Activated T-helper 17 cell treated with anti-CD3 and anti-CD28 coated beads, Interleukin-2, amount 50 U/mL, for 72 hours (primary cell): ENCODE data around the gene FHDC1. TPM values are rescaled to one million over a fixed set of nuclear protein-coding genes. Genes with fewer than 3 reads are reported as not detected.
A peak's percentile ranks its signal among the peaks of the same experiment; 100 is the strongest.

Experiments
- ATAC-seq: fragments of 150-1000 bp; cut with Tn5 transposase; replicated peaks from 2 replicates; pipeline ENCODE4 v1.10.0; 2021; ENCODE audit warnings: mild to moderate bottlenecking, moderate library complexity
- H3K27ac Mint-ChIP-seq: one replicate; pipeline ENCODE4 v1.8.0; 2022; ENCODE audit warnings: mixed read lengths
- H3K27me3 Mint-ChIP-seq: one replicate; pipeline ENCODE4 v1.8.0; 2022; ENCODE audit warnings: mixed read lengths
- H3K36me3 Mint-ChIP-seq: one replicate; pipeline ENCODE4 v1.8.0; 2022; ENCODE audit warnings: low read depth, mild to moderate bottlenecking, mixed read lengths
- H3K4me1 Mint-ChIP-seq: one replicate; pipeline ENCODE4 v1.8.0; 2022; ENCODE audit warnings: mixed read lengths
- H3K4me3 Mint-ChIP-seq: one replicate; pipeline ENCODE4 v1.8.0; 2022; ENCODE audit warnings: mild to moderate bottlenecking, mixed read lengths
- H3K9me3 Mint-ChIP-seq: one replicate; pipeline ENCODE4 v1.8.0; 2022; ENCODE audit warnings: mixed read lengths
- total RNA-seq, 2 donors: library from RNA; stranded (reverse); gene quantifications; one replicate each; pipeline ENCODE4 v1.2.3, GENCODE V29; 2022

FHDC1 gene
- total RNA-seq, 2 donors from 2014 or later: 0.32 to 0.48 TPM

GRCh38 chr4:152957437-152958171 is 21.5 kb downstream of the FHDC1 start:
- H3K27me3 Mint-ChIP-seq: peaks cover 3% of the 10 kb centered on the region
- H3K36me3 Mint-ChIP-seq: no peaks in the 10 kb centered on the region
- H3K4me1 Mint-ChIP-seq: peaks cover 5% of the 10 kb centered on the region
- no peak overlapping the region for H3K27ac Mint-ChIP-seq
- no peak for ATAC-seq
- no peaks in the 10 kb centered on the region for H3K9me3 Mint-ChIP-seq
- no peak overlapping the region for H3K4me3 Mint-ChIP-seq

GRCh38 chr4:152959080-152959479 is 23.0 kb downstream of the FHDC1 start:
- ATAC-seq: no peak
- Mint-ChIP-seq H3K4me1 (peaks cover 5% of the 10 kb centered on the region), H3K36me3 (no peaks in the 10 kb centered on the region), H3K4me3 (no peak overlapping the region), H3K27me3 (peaks cover 3% of the 10 kb centered on the region), H3K27ac (no peak overlapping the region), H3K9me3 (no peaks in the 10 kb centered on the region)

- H3K4me1 Mint-ChIP-seq: peaks cover 5% of the 10 kb centered on the region
- no peak overlapping the region for H3K27ac Mint-ChIP-seq
- peaks cover 3% of the 10 kb centered on the region for H3K27me3 Mint-ChIP-seq
- ATAC-seq: no peak
- no peaks in the 10 kb centered on the region for H3K9me3 Mint-ChIP-seq
- no peak overlapping the region for H3K4me3 Mint-ChIP-seq
- no peaks in the 10 kb centered on the region for H3K36me3 Mint-ChIP-seq
These were observed 24.0 kb downstream of the FHDC1 start for GRCh38 chr4:152960082-152960481.

- Mint-ChIP-seq H3K9me3 (no peaks in the 10 kb centered on the region), H3K27me3 (peaks cover 3% of the 10 kb centered on the region), H3K4me1 (peaks cover 5% of the 10 kb centered on the region), H3K4me3 (no peak overlapping the region), H3K27ac (no peak overlapping the region), H3K36me3 (no peaks in the 10 kb centered on the region)
- ATAC-seq: no peak
These were observed 25.1 kb downstream of the FHDC1 start for GRCh38 chr4:152961014-152961772.

- H3K4me3 Mint-ChIP-seq: no peak overlapping the region
- no peaks in the 10 kb centered on the region for H3K36me3 Mint-ChIP-seq
- H3K9me3 Mint-ChIP-seq: no peaks in the 10 kb centered on the region
- no peak overlapping the region for H3K27ac Mint-ChIP-seq
- peaks cover 5% of the 10 kb centered on the region for H3K4me1 Mint-ChIP-seq
- peaks cover 3% of the 10 kb centered on the region for H3K27me3 Mint-ChIP-seq
- ATAC-seq: no peak
These were observed 25.6 kb downstream of the FHDC1 start for GRCh38 chr4:152961773-152962115.

GRCh38 chr4:152962150-152962549 is 26.0 kb downstream of the FHDC1 start:
- no peak overlapping the region for H3K4me3 Mint-ChIP-seq
- no peaks in the 10 kb centered on the region for H3K9me3 Mint-ChIP-seq
- ATAC-seq: no peak
- peaks cover 5% of the 10 kb centered on the region for H3K4me1 Mint-ChIP-seq
- no peak overlapping the region for H3K27ac Mint-ChIP-seq
- peaks cover 3% of the 10 kb centered on the region for H3K27me3 Mint-ChIP-seq
- no peaks in the 10 kb centered on the region for H3K36me3 Mint-ChIP-seq

GRCh38 chr4:152964335-152964734 is 28.2 kb downstream of the FHDC1 start:
- Mint-ChIP-seq H3K4me1 (no peaks in the 10 kb centered on the region), H3K9me3 (no peaks in the 10 kb centered on the region), H3K27me3 (no peaks in the 10 kb centered on the region), H3K27ac (no peak overlapping the region), H3K36me3 (no peaks in the 10 kb centered on the region), H3K4me3 (no peak overlapping the region)
- ATAC-seq: no peak

GRCh38 chr4:152965611-152966010 is 29.5 kb downstream of the FHDC1 start:
- Mint-ChIP-seq H3K27ac (no peak overlapping the region), H3K4me1 (no peaks in the 10 kb centered on the region), H3K36me3 (no peaks in the 10 kb centered on the region), H3K9me3 (no peaks in the 10 kb centered on the region), H3K27me3 (no peaks in the 10 kb centered on the region), H3K4me3 (no peak overlapping the region)
- no peak for ATAC-seq

- Mint-ChIP-seq H3K4me3 (no peak overlapping the region), H3K9me3 (no peaks in the 10 kb centered on the region), H3K36me3 (no peaks in the 10 kb centered on the region), H3K4me1 (no peaks in the 10 kb centered on the region), H3K27ac (peak overlapping the region; percentile 30), H3K27me3 (no peaks in the 10 kb centered on the region)
- ATAC-seq: no peak
These were observed 31.8 kb downstream of the FHDC1 start for GRCh38 chr4:152967907-152968306.

GRCh38 chr4:152968806-152969394 is 32.8 kb downstream of the FHDC1 start:
- Mint-ChIP-seq H3K27me3 (peaks cover 4% of the 10 kb centered on the region), H3K27ac (no peak overlapping the region)
- ATAC-seq: no peak

GRCh38 chr4:152970102-152970820 is 34.1 kb downstream of the FHDC1 start:
- Mint-ChIP-seq H3K36me3 (no peaks in the 10 kb centered on the region), H3K9me3 (no peaks in the 10 kb centered on the region), H3K4me3 (no peak overlapping the region), H3K27ac (no peak overlapping the region), H3K27me3 (peaks cover 4% of the 10 kb centered on the region), H3K4me1 (no peaks in the 10 kb centered on the region)
- no peak for ATAC-seq

More at GRCh38 chr4:152968806-152969394, 32.8 kb downstream of the FHDC1 start:
- Mint-ChIP-seq H3K9me3 (no peaks in the 10 kb centered on the region), H3K4me1 (no peaks in the 10 kb centered on the region), H3K4me3 (no peak overlapping the region), H3K36me3 (no peaks in the 10 kb centered on the region)

- Mint-ChIP-seq H3K27ac (no peak overlapping the region), H3K27me3 (peaks cover 4% of the 10 kb centered on the region), H3K4me1 (no peaks in the 10 kb centered on the region), H3K4me3 (no peak overlapping the region), H3K9me3 (no peaks in the 10 kb centered on the region), H3K36me3 (no peaks in the 10 kb centered on the region)
- ATAC-seq: no peak
These were observed 34.9 kb downstream of the FHDC1 start for GRCh38 chr4:152971053-152971452.

- no peaks in the 10 kb centered on the region for H3K36me3 Mint-ChIP-seq
- no peak overlapping the region for H3K27ac Mint-ChIP-seq
- H3K4me3 Mint-ChIP-seq: no peak overlapping the region
These were observed 36.9 kb downstream of the FHDC1 start for GRCh38 chr4:152972821-152973628.

More at GRCh38 chr4:152972821-152973628, 36.9 kb downstream of the FHDC1 start:
- Mint-ChIP-seq H3K27me3 (peaks cover 4% of the 10 kb centered on the region), H3K9me3 (no peaks in the 10 kb centered on the region), H3K4me1 (no peaks in the 10 kb centered on the region)
- no peak for ATAC-seq
